HG03378 (cell line): ENCODE measurements around the gene LPIN1.

Source experiments
- ATAC-seq: cut with Tn5 transposase; IDR thresholded peaks from one replicate; pipeline ENCODE4 v1.9.1; 2021; ENCODE audit warnings: mild to moderate bottlenecking, moderate library complexity; ENCODE audit not compliant: unreplicated experiment

The LPIN1 gene

GRCh38 chr2:11861044-11861443, 114.6 kb downstream of the LPIN1 start:
- no peak for ATAC-seq

- no peak for ATAC-seq
Measured at GRCh38 chr2:11862049-11862448, 115.6 kb downstream of the LPIN1 start.

- ATAC-seq = peak; percentile 33
Measured at GRCh38 chr2:11863103-11863502, 116.7 kb downstream of the LPIN1 start.

- no peak for ATAC-seq
Measured at GRCh38 chr2:11863513-11864328, 117.3 kb downstream of the LPIN1 start.

GRCh38 chr2:11864724-11865123, 118.3 kb downstream of the LPIN1 start:
- ATAC-seq = no peak

- ATAC-seq = peak; percentile 35
Measured at GRCh38 chr2:11865378-11865777, 118.9 kb downstream of the LPIN1 start.

- ATAC-seq = no peak
Measured at GRCh38 chr2:11865805-11866204, 119.4 kb downstream of the LPIN1 start.

- ATAC-seq = peak; percentile 43
Measured at GRCh38 chr2:11866358-11867335, 120.2 kb downstream of the LPIN1 start.

GRCh38 chr2:11867926-11868325, 121.5 kb downstream of the LPIN1 start:
- ATAC-seq = no peak

GRCh38 chr2:11869391-11869991, 123.1 kb downstream of the LPIN1 start:
- no peak for ATAC-seq

GRCh38 chr2:11870064-11870463, 123.6 kb downstream of the LPIN1 start:
- ATAC-seq = no peak

GRCh38 chr2:11870584-11870983, 124.2 kb downstream of the LPIN1 start:
- no peak for ATAC-seq

- ATAC-seq = no peak
Measured at GRCh38 chr2:11871421-11871820, 125.0 kb downstream of the LPIN1 start.

- no peak for ATAC-seq
Measured at GRCh38 chr2:11872247-11872947, 126.0 kb downstream of the LPIN1 start.

- no peak for ATAC-seq
Measured at GRCh38 chr2:11872948-11873269, 126.5 kb downstream of the LPIN1 start.

GRCh38 chr2:11873356-11874154, 127.1 kb downstream of the LPIN1 start:
- no peak for ATAC-seq

GRCh38 chr2:11874861-11875260, 128.4 kb downstream of the LPIN1 start:
- ATAC-seq = no peak

GRCh38 chr2:11875481-11875880, 129.0 kb downstream of the LPIN1 start:
- ATAC-seq = no peak

- no peak for ATAC-seq
Measured at GRCh38 chr2:11876436-11876835, 130.0 kb downstream of the LPIN1 start.

GRCh38 chr2:11876889-11877288, 130.5 kb downstream of the LPIN1 start:
- ATAC-seq = no peak
